HG03571 (cell line): ENCODE results near the gene KLK4.
"Not testable (repeated sequence)": the region's sequence is repeated elsewhere in the genome, so short reads cannot be mapped to it uniquely, and the experiment has no call there.

Experiments
- ATAC-seq: cut with Tn5 transposase; IDR thresholded peaks from one replicate; pipeline ENCODE4 v1.9.1; 2021; ENCODE audit not compliant: unreplicated experiment

KLK4 gene

GRCh38 chr19:50916069-50916468 lies 4.9 kb upstream of the KLK4 start:
- no peak for ATAC-seq

GRCh38 chr19:50912727-50913716 lies 1.8 kb upstream of the KLK4 start:
- no peak for ATAC-seq

GRCh38 chr19:50912102-50912599 lies 956 bp upstream of the KLK4 start:
- ATAC-seq, result no peak

GRCh38 chr19:50910722-50911121 lies 473 bp downstream of the KLK4 start:
- no peak for ATAC-seq

DNA sequence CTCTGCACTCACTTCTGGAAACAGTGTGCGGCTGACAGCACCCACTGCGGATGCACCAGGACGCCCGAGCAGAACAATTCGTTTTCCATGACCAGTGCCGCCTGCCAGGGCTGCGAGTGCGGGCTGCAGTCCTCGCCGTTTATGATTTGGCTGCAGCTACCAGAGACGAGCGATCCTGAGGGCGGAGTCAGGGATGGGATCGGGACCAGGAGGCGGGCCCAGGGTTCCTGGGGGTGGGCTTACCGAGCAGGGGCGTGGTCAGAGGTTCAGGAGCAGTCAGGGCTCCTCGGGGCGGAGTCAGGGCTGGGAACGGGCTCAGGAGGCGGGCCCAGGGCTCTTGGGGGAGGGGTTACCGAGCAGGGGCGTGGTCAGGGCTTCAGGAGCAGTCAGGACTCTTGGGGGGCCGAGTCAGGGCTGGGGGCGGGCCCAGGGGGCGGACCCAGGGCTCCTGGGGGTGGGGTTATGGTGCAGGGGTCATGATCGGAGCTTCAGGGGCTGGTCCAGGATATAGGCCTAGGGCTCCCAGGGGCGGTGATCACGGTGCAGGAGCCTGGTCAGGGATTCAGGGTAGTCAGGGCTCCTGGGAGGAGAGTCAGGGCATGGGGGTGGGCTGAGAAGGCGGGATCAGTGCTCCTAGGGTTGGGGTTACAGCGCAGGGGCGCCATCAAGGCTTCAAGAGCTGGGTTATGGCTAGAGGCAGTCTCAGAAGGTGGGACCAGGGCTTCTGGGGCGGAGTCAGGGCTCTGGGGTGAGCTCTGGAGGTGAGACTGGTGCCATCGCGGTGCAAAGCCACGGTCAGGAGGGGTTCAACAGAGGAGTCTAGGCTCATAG lies 1.7 kb downstream of the KLK4 start:
- ATAC-seq, result no peak

- no peak for ATAC-seq
These were observed 2.9 kb downstream of the KLK4 start for GRCh38 chr19:50908336-50908735.

- ATAC-seq, result no peak
These were observed 5.0 kb downstream of the KLK4 start for GRCh38 chr19:50906217-50906616.

DNA sequence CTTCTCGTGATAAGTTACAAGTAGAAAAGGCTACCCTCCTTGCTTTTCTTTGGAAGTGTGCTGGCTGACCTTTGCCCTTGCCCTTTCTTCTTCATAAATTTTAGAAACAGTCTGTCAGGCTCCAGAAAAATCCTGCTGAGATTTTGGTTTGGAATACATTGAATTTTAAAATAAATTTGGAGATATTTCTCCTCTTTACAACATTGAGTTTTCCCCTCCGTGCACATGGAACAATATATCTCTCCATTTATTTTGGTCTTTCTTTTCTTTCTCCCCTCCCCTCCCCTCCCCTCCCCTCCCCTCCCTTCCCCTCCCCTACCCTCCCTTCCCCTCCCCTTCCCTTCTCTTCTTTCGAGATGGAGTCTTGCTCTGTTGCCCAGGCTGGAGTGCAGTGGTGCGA lies 8.6 kb downstream of the KLK4 start:
- no peak for ATAC-seq

DNA sequence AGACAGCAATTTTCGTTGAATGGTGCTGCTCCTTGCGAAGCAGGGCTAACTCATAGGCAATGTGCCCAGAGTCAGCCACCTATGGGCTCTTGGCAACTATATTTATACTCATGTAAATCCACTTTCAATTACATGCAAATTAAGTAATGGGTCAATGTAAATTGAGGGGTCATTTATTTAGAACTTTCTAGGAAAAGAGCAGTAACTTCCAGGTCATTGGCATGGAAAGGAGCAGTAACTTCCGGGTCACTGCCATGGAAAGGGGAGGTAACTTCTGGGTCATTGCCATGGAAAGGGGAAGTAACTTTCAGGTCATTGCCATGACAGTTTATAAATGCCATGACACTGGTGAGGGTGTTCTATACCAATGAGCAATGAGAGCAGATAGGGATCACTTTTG lies 11.6 kb downstream of the KLK4 start:
- no peak for ATAC-seq

- no peak for ATAC-seq
These were observed 13.2 kb downstream of the KLK4 start for GRCh38 chr19:50898018-50898417.

DNA sequence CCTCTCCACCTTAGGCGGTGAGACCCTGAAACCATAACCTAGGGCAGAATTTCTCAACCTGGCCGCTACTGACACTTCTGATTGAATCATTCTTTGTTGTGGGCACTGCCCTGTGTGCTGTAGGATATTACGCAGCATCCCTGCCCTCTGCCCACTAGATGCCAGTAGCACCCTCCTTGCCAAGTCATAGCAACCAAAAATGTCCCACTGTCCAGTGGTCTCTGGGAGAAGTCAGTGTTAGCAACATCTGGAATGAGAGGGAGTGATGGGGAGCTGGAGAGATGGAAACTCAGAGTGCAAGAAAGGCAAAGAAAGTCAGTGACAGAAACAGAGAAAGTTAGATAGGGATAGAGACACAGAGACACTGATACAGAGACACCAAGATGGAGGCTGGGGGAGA lies 13.6 kb downstream of the KLK4 start:
- no peak for ATAC-seq

- ATAC-seq, result peak; percentile 20
These were observed 14.0 kb downstream of the KLK4 start for GRCh38 chr19:50897191-50897607.

DNA sequence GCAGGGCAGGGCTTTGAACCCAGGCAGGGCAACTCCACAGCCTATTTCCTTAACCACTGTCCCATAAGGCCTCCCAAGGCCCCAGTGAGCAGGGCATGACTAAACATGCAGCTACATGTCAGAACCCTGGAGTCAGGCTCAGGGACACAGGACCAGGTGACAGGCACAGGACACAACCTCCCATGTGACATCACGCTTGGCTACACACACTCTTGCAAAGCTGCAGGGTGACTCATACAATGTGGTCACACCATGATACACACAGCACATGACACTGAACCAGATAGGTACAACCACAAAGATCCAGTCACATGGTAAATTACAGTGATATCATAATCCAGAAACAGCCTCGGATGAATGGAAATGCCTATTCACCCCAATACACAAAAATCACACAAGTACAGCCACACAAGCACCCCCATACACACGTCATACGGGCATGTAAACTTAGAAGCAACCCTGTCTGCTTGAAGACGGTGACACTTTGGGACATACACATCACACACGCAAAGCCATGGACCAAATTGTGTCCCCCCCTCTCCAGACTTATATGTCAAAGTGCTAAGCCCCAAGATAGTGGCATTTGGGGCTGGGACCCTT lies 14.5 kb downstream of the KLK4 start:
- ATAC-seq, result peak; percentile 74

DNA sequence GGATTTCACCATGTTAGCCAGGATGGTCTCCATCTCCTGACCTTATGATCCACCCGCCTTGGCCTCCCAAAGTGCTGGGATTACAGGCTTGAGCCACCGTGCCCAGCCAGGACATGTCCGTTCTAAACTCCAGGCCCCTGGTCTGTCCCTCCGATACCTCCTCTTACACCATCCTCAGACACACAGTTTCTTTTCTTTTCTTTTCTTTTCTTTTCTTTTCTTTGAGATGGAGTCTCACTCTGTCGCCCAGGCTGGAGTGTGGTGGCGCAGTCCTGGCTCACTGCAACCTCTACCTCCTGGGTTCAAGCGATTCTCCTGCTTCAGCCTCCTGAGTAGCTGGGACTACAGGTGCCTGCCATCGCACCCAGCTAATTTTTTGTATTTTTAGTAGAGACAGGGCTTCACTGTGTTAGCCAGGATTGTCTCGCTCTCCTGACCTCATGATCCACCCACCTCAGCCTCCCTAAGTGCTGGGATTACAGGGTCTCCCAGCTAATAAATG lies 15.1 kb downstream of the KLK4 start:
- ATAC-seq, result not testable (repeated sequence)

GRCh38 chr19:50894478-50895356 lies 16.5 kb downstream of the KLK4 start:
- ATAC-seq, result no peak

- no peak for ATAC-seq
These were observed 18.0 kb downstream of the KLK4 start for GRCh38 chr19:50893047-50893736.

DNA sequence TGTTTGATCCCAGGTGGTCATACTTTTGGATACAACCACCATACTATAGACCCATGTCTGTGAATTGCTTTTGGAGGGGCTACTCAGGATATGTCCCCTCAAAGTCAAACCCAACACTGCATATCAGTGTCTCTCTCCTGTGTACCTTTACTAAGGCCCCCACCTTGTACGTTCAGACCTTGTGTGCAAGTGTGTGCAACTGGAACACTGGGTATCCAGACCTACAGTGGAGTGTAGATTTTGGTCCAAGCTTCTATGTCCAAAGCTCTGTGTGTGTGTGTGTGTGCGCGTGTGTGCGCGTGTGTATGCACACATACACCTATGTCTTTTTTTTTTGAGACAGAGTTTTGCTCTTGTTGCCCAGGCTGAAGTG lies 20.0 kb downstream of the KLK4 start:
- no peak for ATAC-seq

DNA sequence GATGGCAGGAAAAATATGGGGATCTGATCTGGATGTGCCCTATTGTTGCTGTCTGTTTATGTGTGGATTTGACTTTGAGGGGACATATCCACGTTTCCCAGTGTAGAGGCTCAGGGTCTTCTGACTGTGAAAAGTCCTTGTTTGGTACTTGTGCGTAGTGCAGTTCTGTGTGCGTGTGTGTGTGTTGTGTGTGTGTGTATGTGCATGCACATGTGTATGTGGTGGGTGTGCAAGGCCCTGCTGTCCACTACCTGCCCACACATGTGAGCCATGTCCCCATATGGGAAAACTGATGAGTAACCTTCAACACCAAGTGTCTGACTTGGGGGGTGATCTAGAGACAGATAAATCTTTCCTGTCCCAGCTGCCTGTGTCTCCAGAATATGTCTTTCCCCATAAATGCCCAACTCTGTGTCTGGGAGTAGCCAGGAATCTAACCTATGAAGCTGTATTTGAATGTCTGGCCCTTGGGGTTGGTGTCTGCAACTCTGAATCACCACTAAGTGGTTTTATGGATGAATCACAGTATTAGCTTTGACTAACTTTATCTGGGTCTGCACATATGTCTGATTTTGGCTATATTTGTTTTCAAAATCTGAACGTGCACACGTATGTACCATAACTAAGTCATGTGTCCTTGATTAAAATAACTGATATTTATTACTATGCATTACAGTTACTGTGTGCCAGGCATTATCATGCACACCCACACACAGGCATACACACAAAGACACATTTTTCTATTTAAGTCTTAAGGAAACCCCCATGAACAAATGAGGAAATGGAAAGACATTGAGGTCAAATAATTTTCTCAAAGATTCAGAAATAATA lies 20.6 kb downstream of the KLK4 start:
- no peak for ATAC-seq

DNA sequence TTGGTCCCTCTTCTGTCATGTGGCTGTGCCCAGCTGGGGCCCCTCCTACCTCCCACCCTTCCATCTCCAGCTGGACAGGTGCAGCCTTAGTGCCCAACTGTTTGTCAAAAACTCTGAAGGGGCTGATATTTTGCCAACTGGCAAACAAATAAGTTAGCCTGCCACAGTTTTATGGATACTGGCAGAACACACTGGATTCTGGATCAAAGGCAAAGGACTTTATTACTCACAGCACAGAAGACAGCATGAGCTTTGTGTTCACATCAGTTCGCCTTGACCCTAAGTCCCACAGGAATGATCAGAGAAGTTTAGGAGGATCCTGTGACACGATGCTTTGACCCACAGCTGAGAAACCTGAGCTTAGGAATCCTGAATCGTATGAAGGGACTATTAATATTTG lies 21.6 kb downstream of the KLK4 start:
- no peak for ATAC-seq
